Stimulated activated CD4-positive, alpha-beta T cell treated with anti-CD3 and anti-CD28 coated beads, Interleukin-1b, Interleukin-23, amount 100 ng/mL, for 4 hours (primary cell): ENCODE results near the gene IFITM1.
"Not testable (repeated sequence)": the region's sequence is repeated elsewhere in the genome, so short reads cannot be mapped to it uniquely, and the experiment has no call there.

Experiments used
- DNase-seq, 2 donors: peaks; one replicate each; pipeline ENCODE4 v3.0.0-alpha.2; 2020; ENCODE audit warnings: low read depth in 2 of 2

Gene IFITM1

DNA sequence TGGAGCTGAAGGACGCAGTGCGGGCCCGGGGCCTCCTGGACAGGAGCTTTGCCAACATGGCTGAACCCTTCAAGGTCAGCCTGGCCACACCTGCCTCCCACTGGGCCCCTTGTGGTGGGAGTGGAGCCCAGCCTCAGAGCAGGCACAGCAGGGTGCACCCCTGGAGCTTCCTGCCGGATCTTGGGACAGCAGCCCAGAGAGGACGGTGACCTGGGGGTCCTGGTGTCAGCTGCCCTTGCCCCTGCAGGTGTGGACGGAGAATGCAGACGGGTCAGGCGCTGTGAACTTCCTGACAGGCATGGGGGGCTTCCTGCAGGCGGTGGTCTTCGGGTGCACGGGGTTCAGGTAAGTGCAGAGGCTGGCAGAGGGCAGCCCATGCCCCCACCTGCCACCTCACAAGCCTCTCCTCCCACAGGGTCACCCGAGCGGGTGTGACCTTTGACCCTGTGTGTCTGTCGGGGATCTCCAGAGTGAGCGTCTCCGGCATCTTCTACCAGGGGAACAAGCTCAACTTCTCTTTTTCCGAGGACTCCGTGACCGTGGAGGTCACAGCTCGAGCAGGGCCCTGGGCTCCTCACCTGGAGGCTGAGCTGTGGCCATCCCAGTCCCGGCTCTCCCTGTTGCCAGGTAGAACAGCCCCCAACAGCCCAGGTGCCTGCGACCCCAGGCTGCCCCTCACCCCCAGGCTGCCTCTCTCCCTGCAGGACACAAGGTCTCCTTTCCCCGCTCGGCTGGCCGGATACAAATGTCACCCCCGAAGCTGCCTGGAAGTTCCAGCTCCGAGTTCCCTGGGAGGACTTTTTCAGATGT, 19.8 kb upstream of the IFITM1 start:
- no peak for DNase-seq

DNA sequence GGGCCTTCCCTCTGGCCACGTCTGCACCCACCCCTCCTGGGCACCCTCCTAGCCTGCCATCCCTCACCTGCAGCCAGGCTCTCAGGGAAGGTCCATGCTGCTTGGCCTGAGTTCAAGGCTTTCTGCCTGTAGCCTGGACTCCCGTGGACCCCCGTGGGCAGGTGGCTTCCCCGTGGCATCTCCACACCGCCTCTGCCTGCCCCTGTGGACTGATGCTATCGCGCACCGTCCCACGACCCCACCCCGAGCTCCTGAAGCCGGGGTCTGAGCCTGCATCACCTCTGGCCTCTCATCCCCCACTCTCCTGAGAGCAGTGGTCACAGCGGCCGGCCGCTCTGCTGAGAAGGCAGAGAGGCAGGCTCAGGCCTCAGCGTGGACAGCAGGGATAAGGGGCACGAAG, 19.1 kb upstream of the IFITM1 start:
- no peak for DNase-seq

DNA sequence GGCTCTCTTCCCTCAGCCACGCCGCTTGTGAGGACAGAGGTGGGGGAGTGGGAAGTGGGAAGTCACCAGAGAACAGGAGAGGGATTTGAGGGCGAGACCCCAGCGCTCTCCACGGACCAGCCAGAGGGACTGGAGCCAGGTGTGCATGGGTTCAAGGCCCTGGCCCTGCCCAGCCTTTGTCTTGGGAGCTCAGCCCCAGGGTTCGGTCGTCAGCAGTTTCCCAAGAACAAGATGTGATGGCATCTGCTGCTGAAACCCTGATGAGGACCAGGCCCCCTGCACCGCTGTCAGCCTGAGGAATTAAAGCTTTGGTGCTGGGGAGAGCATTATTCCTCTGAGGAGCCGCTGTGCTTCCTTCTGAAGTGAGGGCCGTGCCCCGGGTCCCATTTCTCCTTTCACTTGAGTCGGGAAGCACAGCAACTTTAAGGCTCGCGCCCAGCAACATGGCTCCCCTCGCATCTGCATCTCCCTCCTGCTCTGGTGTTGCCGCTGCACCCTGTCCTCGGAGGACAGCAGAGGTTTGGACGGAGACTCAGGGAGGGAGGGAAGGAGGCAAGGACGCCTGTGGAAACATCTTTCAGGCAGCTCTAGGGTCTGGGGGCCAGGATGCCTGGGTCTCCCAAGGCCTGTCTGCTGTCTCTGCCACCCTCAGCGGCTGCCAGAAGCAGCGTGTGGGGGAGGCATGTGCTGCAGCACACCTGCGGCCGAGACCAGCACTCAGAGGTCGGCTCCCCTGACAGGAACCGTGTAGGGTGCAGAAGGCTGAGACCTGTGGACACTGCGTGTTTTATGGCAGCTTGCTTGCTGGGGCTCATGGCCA, 18.3 kb upstream of the IFITM1 start:
- DNase-seq, result no peak

DNA sequence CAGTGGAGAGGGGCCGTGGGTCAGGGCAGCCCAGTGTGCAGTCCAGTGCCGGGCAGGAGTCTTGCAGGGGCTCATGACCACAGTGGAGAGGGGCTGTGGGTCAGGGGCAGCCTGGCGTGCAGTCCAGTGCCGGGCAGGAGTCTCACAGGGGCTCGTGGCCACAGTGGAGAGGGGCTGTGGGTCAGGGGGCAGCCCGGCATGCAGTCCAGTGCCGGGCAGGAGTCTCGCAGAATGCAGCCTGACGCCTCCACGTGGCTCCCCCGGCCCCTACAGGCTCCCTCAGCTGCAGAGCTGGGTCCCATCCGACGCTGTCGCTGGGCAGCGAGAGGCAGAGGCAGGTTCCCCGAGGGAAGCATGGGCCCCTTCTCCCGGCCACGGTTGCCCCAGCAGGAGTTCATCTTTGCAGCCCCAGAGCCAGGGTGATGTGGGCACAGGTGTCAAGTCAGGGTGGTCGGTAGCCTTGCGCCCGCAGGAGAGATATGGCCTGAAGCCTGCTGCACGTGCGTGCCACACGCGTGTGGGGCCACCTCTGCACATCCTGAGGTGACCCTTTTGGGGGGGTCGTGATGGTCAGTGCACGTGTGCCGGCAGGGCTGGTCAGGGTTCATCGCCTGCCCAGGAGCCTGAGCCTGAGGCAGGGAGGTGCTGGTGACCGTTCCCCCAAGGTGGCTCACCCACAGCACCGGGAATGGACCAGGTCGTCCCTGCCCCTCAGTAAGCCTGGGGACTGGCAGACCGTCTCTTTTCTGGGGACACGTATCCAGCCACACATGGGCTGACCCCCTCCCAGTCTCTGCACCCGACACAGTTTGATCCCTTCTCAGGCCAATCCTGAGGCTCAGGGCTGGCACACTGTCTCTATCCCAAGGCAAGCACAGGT, 17.4 kb upstream of the IFITM1 start:
- DNase-seq, result no peak

DNA sequence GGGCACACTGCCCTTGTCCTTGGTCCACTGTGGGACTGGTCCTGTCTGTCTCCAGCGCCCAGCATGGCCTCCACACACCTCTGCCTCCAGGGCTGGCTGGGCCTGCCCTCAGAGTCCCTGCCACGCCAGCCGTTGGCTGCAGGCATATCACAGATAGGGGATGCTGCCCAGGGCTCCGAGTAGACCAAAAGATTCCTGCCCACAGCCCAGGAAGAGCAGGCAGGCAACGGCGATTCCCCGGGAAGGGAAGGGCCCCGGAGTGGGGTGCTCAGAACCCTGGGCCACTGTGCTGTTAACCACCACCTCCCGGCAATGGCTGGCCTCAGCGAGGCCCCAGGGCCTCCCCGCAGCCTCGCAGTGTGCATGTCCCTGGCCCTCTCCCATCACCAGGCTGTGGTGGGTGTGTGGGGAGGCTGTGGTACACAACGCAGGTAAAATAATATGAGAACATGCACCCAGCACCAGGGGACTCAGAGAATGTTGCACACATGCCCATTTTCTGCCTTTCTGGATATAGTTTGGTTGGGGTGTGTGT, 16.7 kb upstream of the IFITM1 start:
- no peak for DNase-seq

DNA sequence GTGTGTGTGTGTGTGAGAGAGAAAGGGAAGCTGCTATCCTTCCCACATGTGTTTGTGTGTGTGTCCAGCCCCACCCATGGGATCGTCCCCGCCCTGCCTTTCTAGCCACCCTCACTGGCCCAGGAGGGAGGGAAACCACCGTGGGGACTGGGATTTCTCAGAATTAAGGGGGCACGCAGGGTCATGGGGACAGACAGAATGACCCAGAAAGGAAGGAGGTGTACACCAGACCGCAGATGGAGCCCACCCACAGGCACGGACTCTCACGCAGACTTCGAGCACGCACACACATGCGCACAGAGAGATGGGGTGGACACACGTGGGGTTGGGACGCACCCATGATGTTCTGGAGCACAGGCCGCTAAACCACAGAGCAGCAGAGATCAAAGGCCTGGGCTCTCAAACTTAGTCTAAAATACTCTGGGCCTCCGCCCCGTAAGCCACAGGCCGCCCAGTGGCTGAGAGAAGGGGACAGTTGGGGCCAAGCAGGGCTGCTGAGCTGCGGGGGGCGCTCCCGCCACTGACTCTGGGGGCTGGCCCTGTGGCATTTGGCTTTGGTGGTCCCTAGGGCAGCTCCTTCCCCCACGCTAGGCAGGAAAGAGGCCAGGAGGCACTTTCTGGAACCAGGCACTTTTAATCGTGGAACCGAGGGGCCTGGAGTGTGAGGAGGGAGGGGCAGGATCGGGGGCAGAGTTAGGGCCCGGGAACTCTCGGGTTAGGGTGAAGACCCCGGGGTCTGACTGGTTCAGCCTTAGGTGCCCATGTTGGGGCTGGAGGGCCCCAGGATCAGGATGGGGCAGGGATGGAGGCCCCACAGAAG, 16.0 kb upstream of the IFITM1 start:
- DNase-seq, result no peak

DNA sequence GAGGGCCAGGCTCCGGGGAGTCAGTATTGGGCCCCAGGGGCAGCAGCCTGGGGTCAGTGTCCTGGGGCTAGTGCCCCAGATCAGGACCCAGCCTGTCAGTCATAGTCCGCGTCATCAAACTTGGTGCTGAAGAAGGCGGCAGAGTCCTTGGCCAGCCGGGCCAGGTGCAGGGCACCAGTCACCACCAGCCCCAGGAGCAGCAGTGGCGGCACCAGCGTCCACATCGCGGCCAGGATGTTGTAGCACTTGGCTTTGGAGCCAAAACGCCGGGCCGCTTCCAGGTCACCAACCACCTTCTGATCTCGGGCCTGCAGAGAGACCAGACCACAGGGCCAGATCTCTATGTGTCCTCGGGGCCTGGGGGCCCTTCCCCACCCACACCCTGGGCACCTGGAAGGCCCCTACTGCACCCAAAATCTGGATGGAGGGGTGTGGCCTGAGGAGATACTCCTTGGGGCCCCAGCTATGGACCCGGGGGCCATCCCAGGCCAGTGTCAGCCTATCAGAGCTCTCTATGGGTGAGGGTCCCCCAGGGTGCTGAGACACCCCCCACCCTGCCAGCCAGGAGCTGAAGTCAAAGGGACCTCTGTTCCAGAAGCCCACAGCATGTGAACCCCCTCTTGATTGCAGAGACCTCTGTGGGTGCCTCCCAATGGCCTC, 15.3 kb upstream of the IFITM1 start:
- DNase-seq, result no peak

DNA sequence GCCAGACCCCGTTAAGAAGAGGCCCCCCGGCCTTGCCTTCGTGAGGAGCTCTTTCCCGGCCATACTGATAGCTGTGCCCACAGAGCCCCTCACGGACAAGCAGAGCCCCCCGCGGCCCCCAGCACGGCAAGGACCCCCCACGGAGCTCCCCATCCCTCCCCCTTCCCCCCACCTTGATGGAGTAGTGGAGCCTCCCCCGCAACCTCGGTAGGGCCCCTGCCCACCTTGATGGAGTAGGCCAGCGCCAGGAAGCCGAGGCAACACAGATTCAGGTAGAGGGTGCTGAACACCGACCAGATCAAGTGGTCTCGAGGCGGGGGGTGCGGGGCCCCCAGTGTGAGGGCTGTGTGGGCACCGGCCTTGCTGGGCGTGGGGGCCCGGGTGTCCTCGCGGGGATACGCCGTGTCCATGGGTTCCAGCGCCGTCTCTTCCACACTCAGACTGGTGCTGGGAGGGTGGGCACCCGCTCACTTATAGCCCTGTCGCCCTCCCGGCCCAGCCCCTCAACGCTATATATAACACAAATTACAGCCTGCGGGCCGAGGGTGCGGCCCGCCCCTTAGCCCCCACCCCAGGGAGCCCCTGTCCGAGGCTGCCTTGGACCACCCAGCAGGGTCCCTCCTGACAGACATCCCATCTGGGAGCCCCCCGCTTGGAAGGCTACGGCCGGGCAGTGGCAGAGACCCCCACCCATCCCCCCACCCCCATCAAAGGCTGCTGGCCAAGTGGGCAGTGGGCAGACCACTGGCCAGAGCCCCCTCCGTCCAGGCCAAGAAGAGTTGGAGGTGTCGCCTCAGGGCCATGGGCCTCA, 14.6 kb upstream of the IFITM1 start, which contains the start of gene IFITM5:
Gene IFITM5 (minus strand): TSS at position 446 of the 811 bp plus-strand sequence. CDS start 36 bp downstream, at position 410.
- DNase-seq, result no peak

DNA sequence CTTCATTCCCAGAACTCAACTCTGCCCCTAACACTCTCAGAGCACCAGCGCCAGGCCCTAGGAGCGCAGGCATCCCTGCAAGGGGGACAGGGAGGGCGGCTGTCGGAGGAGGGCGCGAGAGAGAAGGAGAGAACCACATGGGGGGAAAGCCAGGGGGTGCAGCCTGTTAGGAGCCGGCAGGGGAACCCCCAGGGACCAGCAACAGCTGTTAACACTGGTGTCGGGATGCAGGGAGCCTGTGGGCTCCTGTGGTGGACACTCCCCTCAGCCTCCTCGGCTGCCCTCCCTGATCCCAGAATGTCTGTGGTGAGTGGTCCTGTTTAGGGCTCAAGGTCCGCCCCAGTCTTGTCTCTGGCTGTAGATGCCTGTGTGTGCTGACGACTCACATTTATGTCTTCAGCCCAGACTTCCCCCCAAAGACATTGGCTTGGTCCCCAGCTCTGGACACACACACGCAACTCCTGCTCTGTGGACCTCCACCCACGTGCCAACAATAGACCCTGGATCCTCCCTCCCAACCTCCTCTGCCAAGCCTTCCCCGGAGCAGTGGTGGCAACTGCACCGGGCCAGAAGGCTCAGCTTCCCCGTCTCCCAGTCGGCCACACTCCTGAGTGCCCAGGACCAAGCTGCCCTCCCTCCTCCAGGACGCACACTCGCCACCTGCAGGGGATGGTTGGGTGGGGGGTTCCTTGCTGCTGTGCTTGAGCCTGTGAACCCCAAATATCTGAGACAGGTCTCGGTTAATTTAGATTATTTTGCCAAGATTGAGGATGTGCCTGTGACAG, 13.7 kb upstream of the IFITM1 start:
- DNase-seq, result no peak

DNA sequence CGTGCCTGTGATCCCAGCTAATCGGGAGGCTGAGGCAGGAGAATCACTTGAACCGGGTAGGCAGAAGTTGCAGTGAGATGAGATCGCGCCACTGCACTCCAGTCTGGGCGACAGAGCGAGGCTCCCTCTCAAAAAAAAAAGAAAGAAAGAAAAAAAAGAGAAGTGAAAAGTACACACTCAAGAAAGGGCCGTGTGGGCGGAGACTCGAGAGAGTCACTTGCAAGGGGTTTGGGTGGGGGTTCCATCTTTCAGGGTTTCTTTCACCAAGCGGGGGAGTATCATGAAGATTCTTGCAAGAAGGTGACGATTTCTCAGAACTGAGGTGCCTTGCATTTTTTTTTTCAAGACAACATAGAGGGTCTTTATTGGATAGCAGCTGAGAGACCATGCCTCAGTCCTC, 10.5 kb upstream of the IFITM1 start:
- DNase-seq, result no peak

DNA sequence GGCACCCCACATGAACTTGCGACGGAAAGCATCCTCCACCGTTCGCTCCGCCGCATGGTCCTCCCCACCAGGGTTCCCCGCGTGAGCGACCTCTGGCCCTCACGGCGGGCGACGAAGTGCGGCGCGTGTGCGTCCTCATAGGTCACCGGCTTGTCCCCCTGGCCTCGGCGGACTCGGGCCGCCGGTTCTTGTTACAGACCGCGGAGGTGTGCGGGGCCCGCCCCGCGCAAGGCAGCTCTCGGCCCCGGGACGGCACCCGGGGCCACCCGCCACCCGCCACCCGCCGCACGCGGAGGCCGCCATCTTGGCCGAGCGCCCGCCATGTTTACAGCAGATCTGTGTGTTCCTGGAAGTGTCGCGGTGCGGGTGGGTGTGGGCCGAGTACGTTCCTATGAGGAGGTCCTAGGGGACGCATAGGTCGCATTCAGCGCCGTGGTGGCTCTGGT, 9.8 kb upstream of the IFITM1 start:
- no peak for DNase-seq

DNA sequence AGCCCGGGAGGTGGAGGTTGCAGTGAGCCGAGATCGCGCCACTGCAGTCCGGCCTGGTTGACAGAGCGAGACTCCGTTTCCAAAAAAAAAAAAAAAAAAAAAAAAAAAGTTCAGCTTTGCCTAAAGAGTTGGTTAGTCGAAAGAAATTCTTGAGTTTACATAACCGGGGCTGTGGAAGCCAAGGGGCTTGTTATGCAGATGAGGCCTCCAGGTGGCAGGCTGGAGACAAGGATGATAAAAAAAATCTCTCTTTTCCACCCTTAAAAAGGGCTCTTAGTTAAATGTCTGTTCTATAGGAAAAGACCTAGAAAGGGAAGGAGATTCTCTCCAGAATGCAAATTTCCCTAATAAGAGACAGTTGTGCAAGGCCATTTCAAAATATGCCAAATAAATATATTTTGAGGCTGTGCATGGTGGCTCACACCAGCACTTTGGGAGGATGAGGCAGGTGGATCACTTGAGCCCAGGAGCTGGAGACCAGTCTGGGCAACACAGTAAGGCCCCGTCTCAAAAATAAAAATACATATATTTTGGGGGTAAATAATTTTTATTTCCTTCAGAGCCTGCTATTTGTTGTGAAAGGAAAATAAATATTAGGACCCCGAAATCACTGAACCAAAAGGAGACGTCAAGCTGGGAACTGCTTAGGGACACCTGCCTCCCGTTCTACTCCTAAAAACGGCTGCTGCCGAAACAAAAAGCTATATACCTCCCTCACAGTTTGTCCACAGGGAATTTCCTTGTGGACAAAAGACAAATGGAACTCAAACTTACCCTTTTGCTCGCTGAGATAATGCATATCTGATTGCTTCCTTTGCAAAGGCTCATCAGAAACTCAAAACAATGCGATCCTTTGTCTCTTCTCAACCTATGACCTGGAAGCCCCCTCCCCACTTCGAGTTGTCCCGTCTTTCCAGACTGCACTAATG, 8.7 kb upstream of the IFITM1 start:
- no peak for DNase-seq

DNA sequence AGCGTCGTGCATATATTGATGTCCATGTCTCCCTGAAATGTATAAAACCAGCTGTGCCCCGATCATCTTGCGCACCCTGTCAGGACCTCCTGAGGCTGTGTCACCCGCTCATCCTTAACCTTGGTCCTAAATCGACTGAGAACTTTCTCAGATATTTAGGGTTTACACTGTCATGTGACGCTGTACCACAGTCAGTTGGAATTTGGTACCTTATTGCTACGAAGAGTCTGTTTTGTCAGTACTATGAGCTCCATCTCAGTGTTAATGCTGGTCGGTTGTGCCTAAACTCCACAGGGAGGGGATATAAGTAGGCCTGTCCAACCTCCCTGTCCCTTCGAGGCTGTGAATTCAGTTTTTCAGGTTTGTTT, 8.0 kb upstream of the IFITM1 start:
- DNase-seq, result no peak

DNA sequence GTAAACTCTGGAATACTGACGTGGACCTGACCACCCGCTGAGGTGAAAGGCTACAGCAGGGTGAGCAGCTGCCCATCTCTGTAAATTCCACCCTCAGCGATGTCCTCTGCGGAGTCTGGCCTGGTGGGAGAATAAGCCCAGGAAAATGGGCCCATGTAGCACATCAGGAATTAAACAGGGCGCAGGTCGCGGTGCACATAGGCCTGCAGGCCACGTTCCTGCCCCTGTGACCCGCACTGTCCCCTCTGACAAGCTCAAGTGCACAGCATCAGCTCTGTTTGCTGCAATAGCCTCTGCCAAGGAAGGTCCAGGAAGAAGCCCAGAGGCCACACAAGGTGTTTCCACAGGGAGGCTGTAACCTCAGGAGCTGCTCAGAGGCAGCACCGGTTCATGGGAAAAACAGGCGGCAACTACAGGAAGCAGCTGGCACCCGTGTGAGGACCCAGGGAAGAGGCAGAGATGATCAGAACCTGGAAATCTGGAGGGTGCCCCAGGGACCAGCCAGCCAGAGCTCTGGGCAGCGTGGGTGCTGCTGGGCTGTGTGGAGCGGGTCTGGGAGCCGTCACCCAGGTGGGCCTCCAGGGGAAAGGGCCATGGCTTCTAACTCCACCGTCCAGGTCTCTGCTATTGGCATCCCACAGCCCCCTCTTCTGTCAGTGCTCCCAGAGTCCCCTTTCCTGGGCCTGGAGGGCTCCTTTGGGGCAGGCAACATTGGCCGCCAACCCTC, 7.0 kb upstream of the IFITM1 start:
- no peak for DNase-seq

DNA sequence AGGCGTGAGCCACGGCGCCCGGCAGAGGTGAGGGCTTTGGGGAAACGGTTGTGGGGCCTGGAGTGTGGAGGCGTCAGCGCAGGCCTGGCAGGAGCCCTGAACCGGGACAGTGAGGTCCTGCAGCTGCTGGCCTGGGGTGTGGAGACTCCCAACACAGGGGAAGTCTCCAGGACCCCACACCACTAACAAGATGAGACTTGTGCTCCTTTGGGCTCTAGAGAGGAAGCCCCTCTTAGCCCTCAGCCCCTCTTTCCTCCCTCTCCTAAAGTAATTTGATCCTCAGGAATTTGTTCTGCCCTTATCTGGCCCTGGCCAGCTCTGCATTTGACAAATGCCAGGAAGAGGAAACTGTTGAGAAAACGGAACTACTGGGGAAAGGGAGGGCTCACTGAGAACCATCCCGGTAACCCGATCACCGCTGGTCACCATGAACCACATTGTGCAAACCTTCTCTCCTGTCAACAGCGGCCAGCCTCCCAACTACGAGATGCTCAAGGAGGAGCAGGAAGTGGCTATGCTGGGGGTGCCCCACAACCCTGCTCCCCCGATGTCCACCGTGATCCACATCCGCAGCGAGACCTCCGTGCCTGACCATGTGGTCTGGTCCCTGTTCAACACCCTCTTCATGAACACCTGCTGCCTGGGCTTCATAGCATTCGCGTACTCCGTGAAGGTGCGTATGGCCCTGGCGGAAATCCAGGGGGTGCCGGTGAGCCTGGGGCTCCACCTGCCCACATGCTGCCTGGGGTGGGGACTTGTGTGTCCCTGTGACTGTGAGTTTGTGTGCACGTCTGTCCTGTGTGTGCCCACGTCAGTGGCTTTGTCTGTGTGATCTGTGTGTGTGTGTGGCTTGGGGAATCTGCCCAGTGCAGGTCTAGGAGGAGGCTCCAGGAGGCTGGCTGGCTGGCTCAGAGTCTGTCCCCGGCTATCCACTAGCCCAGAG, 5.8 kb upstream of the IFITM1 start, which contains the start of gene IFITM2:
Gene IFITM2 (plus strand): TSS at position 51 of the 943 bp plus-strand sequence. CDS start 377 bp downstream, at position 428.
- not testable (repeated sequence) for DNase-seq
